Stimulated activated CD4-positive, alpha-beta T cell treated with anti-CD3 and anti-CD28 coated beads, TNF-alpha, amount 100 ng/mL, for 1 hour (primary cell): ENCODE results near the gene RNF31.

Experiments used
- DNase-seq, 3 donors: peaks; one replicate each; pipeline ENCODE4 v3.0.0-alpha.2; 2020; ENCODE audit warnings: low read depth in 3 of 3, low spot score in 1 of 3

RNF31 gene

GRCh38 chr14:24181371-24182077 lies 34.2 kb downstream of the RNF31 start:
- no peak for DNase-seq

GRCh38 chr14:24182110-24182882 lies 35.0 kb downstream of the RNF31 start:
- no peak for DNase-seq

GRCh38 chr14:24183014-24183481 lies 35.8 kb downstream of the RNF31 start:
- DNase-seq, result no peak

GRCh38 chr14:24184104-24184970 lies 37.0 kb downstream of the RNF31 start:
- no peak for DNase-seq

- DNase-seq, result no peak
Observed at GRCh38 chr14:24185026-24185425, 37.7 kb downstream of the RNF31 start.

- DNase-seq, result no peak
Observed at GRCh38 chr14:24185741-24186140, 38.4 kb downstream of the RNF31 start.

GRCh38 chr14:24186831-24187538 lies 39.7 kb downstream of the RNF31 start:
- DNase-seq, result no peak

GRCh38 chr14:24187539-24187915 lies 40.2 kb downstream of the RNF31 start:
- no peak for DNase-seq

GRCh38 chr14:24188251-24189058 lies 41.2 kb downstream of the RNF31 start, which contains the start of gene IPO4:
IPO4 (minus strand) TSS chr14:24188816; CDS start chr14:24188787, 29 bp downstream.
- peak; percentile 84 to 92 (median 92) for DNase-seq

GRCh38 chr14:24189059-24189375 lies 41.7 kb downstream of the RNF31 start:
- no peak for DNase-seq

GRCh38 chr14:24189460-24189859 lies 42.2 kb downstream of the RNF31 start:
- no peak for DNase-seq

GRCh38 chr14:24190416-24190815 lies 43.1 kb downstream of the RNF31 start:
- DNase-seq, result no peak

GRCh38 chr14:24192933-24193332 lies 45.6 kb downstream of the RNF31 start:
- no peak for DNase-seq

GRCh38 chr14:24194186-24194872 lies 47.0 kb downstream of the RNF31 start:
- DNase-seq, result no peak

GRCh38 chr14:24194873-24195185 lies 47.5 kb downstream of the RNF31 start:
- no peak for DNase-seq

GRCh38 chr14:24195186-24196070 lies 48.1 kb downstream of the RNF31 start, which contains the start of gene TM9SF1:
TM9SF1 (minus strand) TSS chr14:24195441; CDS start chr14:24195019, 422 bp downstream.
- peak; percentile 74 to 79 (median 74) for DNase-seq

- no peak for DNase-seq
Observed at GRCh38 chr14:24196071-24197055, 49.1 kb downstream of the RNF31 start.
